Caco-2 (cell line): ENCODE results near the gene ANKRD28. TPM values are rescaled to one million over a fixed set of nuclear protein-coding genes. Genes with fewer than 3 reads are reported as not detected.
"Not testable (repeated sequence)": the region's sequence is repeated elsewhere in the genome, so short reads cannot be mapped to it uniquely, and the experiment has no call there.

Experiments
- BruUV-seq: library from RNA; stranded (reverse); fragments of 400-500 nt; replicated peaks from 2 replicates; lab custom pipeline; 2021; lab: Mats Ljungman, UMichigan
- CTCF ChIA-PET: fragments of 300-600 bp; sonication (Branson Sonifier 250); formaldehyde crosslinking; loops from one replicate; lab custom pipeline; 2022; ENCODE audit warnings: antibody characterized with exemption; lab: Charles Lee
- POLR2A ChIA-PET: fragments of 300-600 bp; sonication (Branson Sonifier 250); formaldehyde crosslinking; loops from one replicate; lab custom pipeline; 2022; ENCODE audit warnings: antibody characterized with exemption; lab: Charles Lee
- DNase-seq, 2 experiments: peaks; one replicate each; pipeline versions ENCODE4 v3.0.0 to v3.0.0-alpha.2; 2020 to 2022
- H3K27me3 ChIP-seq: replicated peaks from 2 replicates; pipeline ENCODE4 v1.6.0; 2011; ENCODE audit warnings: low read length; ENCODE audit not compliant: control insufficient read depth, insufficient read depth
- H3K36me3 ChIP-seq: 2 replicates; pipeline ENCODE4 v1.5.1; 2011; ENCODE audit warnings: low read length; ENCODE audit not compliant: control insufficient read depth, insufficient read depth
- H3K4me1 ChIP-seq: fragments of 250-450 bp; sonication (Bioruptor Pico); 2 replicates; pipeline ENCODE4 v1.5.1; 2020; ENCODE audit warnings: mild to moderate bottlenecking
- H3K4me3 ChIP-seq: 2 replicates; pipeline ENCODE4 v1.5.1; 2011; ENCODE audit warnings: low read depth, mild to moderate bottlenecking, control low read depth, low read length
- H3K9me3 ChIP-seq: fragments of 250-450 bp; sonication (Bioruptor Pico); 2 replicates; pipeline ENCODE4 v1.5.1; 2020; ENCODE audit warnings: mild to moderate bottlenecking, moderate library complexity
- H3K27ac Mint-ChIP-seq: one replicate; pipeline ENCODE4 v1.8.0; 2022; ENCODE audit warnings: mixed read lengths; ENCODE audit not compliant: unreplicated experiment
- H3K27me3 Mint-ChIP-seq: one replicate; pipeline ENCODE4 v1.8.0; 2022; ENCODE audit warnings: mixed read lengths; ENCODE audit not compliant: insufficient read depth, unreplicated experiment
- H3K36me3 Mint-ChIP-seq: one replicate; pipeline ENCODE4 v1.8.0; 2022; ENCODE audit warnings: mild to moderate bottlenecking, mixed read lengths; ENCODE audit not compliant: insufficient read depth, unreplicated experiment
- H3K4me1 Mint-ChIP-seq: one replicate; pipeline ENCODE4 v1.8.0; 2022; ENCODE audit warnings: low read depth, mixed read lengths; ENCODE audit not compliant: unreplicated experiment
- H3K4me3 Mint-ChIP-seq: one replicate; pipeline ENCODE4 v1.8.0; 2022; ENCODE audit warnings: mild to moderate bottlenecking, moderate library complexity, mixed read lengths; ENCODE audit not compliant: unreplicated experiment
- H3K9me3 Mint-ChIP-seq: one replicate; pipeline ENCODE4 v1.8.0; 2022; ENCODE audit warnings: mixed read lengths; ENCODE audit not compliant: unreplicated experiment
- CTCF ChIP-seq, 2 experiments: fragments of 200-600 bp in 1 of 2; IDR thresholded peaks; 1 replicate in 1 of 2; 2 replicates in 1 of 2; pipeline versions ENCODE4 v1.5.1 to v1.8.0; 2011 to 2022; ENCODE audit warnings: antibody characterized with exemption in 1 of 2, control low read depth in 1 of 2, inconsistent platforms in 1 of 2, low read depth in 1 of 2, low read length in 1 of 2, mild to moderate bottlenecking in 1 of 2, moderate library complexity in 1 of 2; ENCODE audit not compliant: insufficient read depth in 1 of 2, severe bottlenecking in 1 of 2, unreplicated experiment in 1 of 2
- intact Hi-C: fragments of 100-400 bp; cut with micrococcal nuclease; formaldehyde crosslinking; loops from one replicate; pipeline ENCODE4 v1.10.0; 2022; ENCODE audit not compliant: unreplicated experiment
- total RNA-seq: library from RNA; stranded (reverse); gene quantifications from 2 replicates; pipeline ENCODE4 v1.2.3, GENCODE V29; 2022

ANKRD28 gene
- total RNA-seq, 1 experiment from 2014 or later, result 37.2 TPM

GRCh38 chr3:15629860-15630597, 167.8 kb downstream of the ANKRD28 start:
- H3K4me3 Mint-ChIP-seq, result no peak overlapping the region
- intact Hi-C loops, result loop anchor here (1.0 kb wide), 2 partner anchors 34 to 617 kb away; no protein-coding TSS in a partner anchor
- H3K4me1 Mint-ChIP-seq, result no peaks in the 10 kb centered on the region
- Histone ChIP-seq H3K9me3 (no peaks in the 10 kb centered on the region), H3K4me3 (no peak overlapping the region), H3K4me1 (no peaks in the 10 kb centered on the region), H3K27me3 (no peaks in the 10 kb centered on the region), H3K36me3 (no peaks in the 10 kb centered on the region)
- no peaks in the 10 kb centered on the region for H3K9me3 Mint-ChIP-seq
- no peaks in the 10 kb centered on the region for H3K36me3 Mint-ChIP-seq
- ChIA-PET CTCF (interaction anchor here (1.3 kb wide), 1 partner anchor 28 kb away, joined by 5 read pairs; the partner anchor contains the start of gene BTD), POLR2A (no interaction called here)
- peak; percentile 47 to 68 for DNase-seq
- BruUV-seq, result no TSS peak
- TF ChIP-seq CTCF (IDR thresholded peaks at IDR 0.05; ENCODE audit: insufficient read depth in 1 of 2, low read depth in 1 of 2, low read length in 1 of 2, severe bottlenecking in 1 of 2, unreplicated experiment in 1 of 2), result peak; percentile 50 to 58
- no peak overlapping the region for H3K27ac Mint-ChIP-seq
- no peaks in the 10 kb centered on the region for H3K27me3 Mint-ChIP-seq

DNA sequence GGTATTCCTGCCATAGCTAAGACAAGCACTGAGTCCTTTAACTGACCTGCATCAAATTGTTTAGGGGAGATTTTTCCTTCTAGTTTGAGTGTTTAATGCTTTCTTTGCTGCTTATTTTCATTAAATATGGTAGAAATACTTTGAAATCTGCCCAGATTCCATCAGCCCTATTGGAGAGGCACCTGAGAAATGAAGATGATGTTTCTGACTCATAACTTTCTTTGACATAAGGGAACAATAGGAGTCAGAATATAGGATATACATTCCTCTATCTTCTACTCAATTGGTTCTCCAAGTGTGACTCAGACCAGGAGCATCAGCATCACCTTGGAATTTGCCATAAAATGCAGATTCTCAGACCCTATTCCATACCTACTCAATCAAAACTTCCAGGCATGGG, 168.8 kb downstream of the ANKRD28 start:
- Mint-ChIP-seq H3K27me3 (no peaks in the 10 kb centered on the region), H3K36me3 (no peaks in the 10 kb centered on the region), H3K4me1 (peaks cover 8% of the 10 kb centered on the region), H3K9me3 (peaks cover 8% of the 10 kb centered on the region), H3K27ac (no peak overlapping the region), H3K4me3 (no peak overlapping the region)
- ChIA-PET POLR2A (no interaction called here), CTCF (no interaction called here)
- no TSS peak for BruUV-seq
- intact Hi-C loops, result no loop called here
- H3K4me3 ChIP-seq, result no peak overlapping the region
- H3K36me3 ChIP-seq, result no peaks in the 10 kb centered on the region
- H3K4me1 ChIP-seq, result peaks cover 4% of the 10 kb centered on the region; the same call in 1 of the 2 replicates
- DNase-seq, result no peak
- no peaks in the 10 kb centered on the region for H3K27me3 ChIP-seq
- no peak for TF ChIP-seq CTCF (IDR thresholded peaks at IDR 0.05; ENCODE audit: insufficient read depth in 1 of 2, low read depth in 1 of 2, low read length in 1 of 2, severe bottlenecking in 1 of 2, unreplicated experiment in 1 of 2)
- H3K9me3 ChIP-seq, result no peaks in the 10 kb centered on the region

- ChIA-PET POLR2A (no interaction called here), CTCF (no interaction called here)
- Mint-ChIP-seq H3K9me3 (peaks cover 47% of the 10 kb centered on the region), H3K4me3 (no peak overlapping the region), H3K27me3 (no peaks in the 10 kb centered on the region), H3K4me1 (peaks cover 23% of the 10 kb centered on the region), H3K27ac (no peak overlapping the region), H3K36me3 (peaks cover 32% of the 10 kb centered on the region)
- Histone ChIP-seq H3K36me3 (no peaks in the 10 kb centered on the region), H3K9me3 (peaks cover 36% of the 10 kb centered on the region), H3K4me3 (no peak overlapping the region), H3K27me3 (no peaks in the 10 kb centered on the region), H3K4me1 (peaks cover 21% of the 10 kb centered on the region)
- intact Hi-C loops, result no loop called here
- no peak for DNase-seq
- BruUV-seq, result no TSS peak
- no peak for TF ChIP-seq CTCF (IDR thresholded peaks at IDR 0.05; ENCODE audit: insufficient read depth in 1 of 2, low read depth in 1 of 2, low read length in 1 of 2, severe bottlenecking in 1 of 2, unreplicated experiment in 1 of 2)
These were observed 174.0 kb downstream of the ANKRD28 start for GRCh38 chr3:15623535-15624440.

DNA sequence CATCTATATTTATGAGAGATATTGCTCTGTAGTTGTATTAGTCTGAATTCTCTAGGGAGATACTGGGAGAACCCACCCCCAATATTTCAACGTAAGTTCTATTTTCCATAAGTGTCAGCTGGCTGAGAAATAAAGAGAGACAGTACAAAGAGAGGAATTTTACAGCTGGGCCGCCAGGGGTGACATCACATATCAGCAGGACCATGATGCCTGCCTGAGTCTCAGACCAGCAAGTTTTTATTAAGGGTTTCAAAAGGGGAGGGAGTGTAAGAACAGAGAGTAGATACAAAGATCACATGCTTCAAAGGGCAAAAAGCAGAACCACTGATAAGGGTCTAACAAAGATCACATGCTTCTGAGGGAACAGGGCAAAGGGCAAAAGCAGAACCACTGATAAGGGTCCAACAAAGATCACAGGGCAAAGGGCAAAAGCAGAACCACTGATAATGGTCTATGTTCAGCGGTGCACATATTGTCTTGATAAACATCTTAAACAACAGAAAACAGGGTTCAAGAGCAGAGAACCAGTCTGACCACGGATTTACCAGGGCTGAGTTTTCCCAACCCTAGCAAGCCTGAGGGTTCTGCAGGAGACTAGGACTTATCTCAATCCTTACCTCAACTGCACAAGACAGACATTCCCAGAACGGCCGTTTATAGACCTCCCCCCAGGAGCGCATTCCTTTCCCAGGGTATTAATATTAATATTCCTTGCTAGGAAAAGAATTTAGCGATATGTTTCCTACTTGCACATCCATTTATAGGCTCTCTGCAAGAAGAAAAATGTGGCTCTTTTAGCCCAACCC, 177.9 kb downstream of the ANKRD28 start:
- not testable (repeated sequence) for H3K4me3 ChIP-seq, BruUV-seq

More for the DNA sequence above, 177.9 kb downstream of the ANKRD28 start:
- H3K4me3 Mint-ChIP-seq, H3K36me3 ChIP-seq, H3K27me3 ChIP-seq, H3K27me3 Mint-ChIP-seq, CTCF ChIA-PET, POLR2A ChIA-PET, intact Hi-C loops: not testable (repeated sequence)
- Mint-ChIP-seq H3K36me3 (peaks cover 32% of the 10 kb centered on the region), H3K9me3 (peaks cover 47% of the 10 kb centered on the region), H3K27ac (peak overlapping the region; percentile 39), H3K4me1 (peaks cover 23% of the 10 kb centered on the region)
- peaks cover 21% of the 10 kb centered on the region for H3K4me1 ChIP-seq
- peaks cover 43% of the 10 kb centered on the region for H3K9me3 ChIP-seq
- DNase-seq, result peak; percentile 48 to 49
